Spleen (tissue), 11 donors: ENCODE data around the gene ARID3A. TPM values are rescaled to one million over a fixed set of nuclear protein-coding genes. Genes with fewer than 3 reads are reported as not detected.

Experiments used
- DNase-seq: peaks from one replicate; pipeline ENCODE4 v3.0.0-alpha.2; 2020
- H3K27ac ChIP-seq, 8 donors: fragments of 200-600 bp; sonication (generic) in 7 of 8; 1 replicate in 4 of 8; 2 replicates in 4 of 8; pipeline versions ENCODE4 v1.5.0 to v1.8.0; 2016 to 2021; ENCODE audit warnings: inconsistent platforms in 4 of 8, mild to moderate bottlenecking in 4 of 8, moderate library complexity in 1 of 8
- H3K27me3 ChIP-seq, 7 donors: fragments of 200-600 bp; sonication (generic) in 6 of 7; replicated peaks in 1 of 7; 1 replicate in 4 of 7; 2 replicates in 3 of 7; pipeline versions ENCODE4 v1.5.0 to v1.8.0; 2016 to 2021; ENCODE audit warnings: inconsistent platforms in 3 of 7, mild to moderate bottlenecking in 1 of 7
- H3K36me3 ChIP-seq, 6 donors: fragments of 200-600 bp; sonication (generic) in 5 of 6; 1 replicate in 4 of 6; 2 replicates in 2 of 6; pipeline versions ENCODE4 v1.5.0 to v1.8.0; 2016 to 2021; ENCODE audit warnings: inconsistent platforms in 2 of 6
- H3K4me1 ChIP-seq, 6 donors: fragments of 200-600 bp; sonication (generic) in 5 of 6; 1 replicate in 3 of 6; 2 replicates in 3 of 6; pipeline versions ENCODE4 v1.5.0 to v1.8.0; 2016 to 2021; ENCODE audit warnings: inconsistent platforms in 3 of 6
- H3K4me3 ChIP-seq, 8 donors: fragments of 200-600 bp; sonication (generic) in 7 of 8; 1 replicate in 4 of 8; 2 replicates in 4 of 8; pipeline versions ENCODE4 v1.5.0 to v1.8.0; 2016 to 2021; ENCODE audit warnings: inconsistent platforms in 4 of 8, mild to moderate bottlenecking in 4 of 8, moderate library complexity in 2 of 8
- H3K9me3 ChIP-seq, 8 donors: fragments of 200-600 bp; sonication (generic) in 7 of 8; 1 replicate in 4 of 8; 2 replicates in 4 of 8; pipeline versions ENCODE4 v1.5.0 to v1.8.0; 2016 to 2021; ENCODE audit warnings: inconsistent platforms in 4 of 8
- POLR2A ChIP-seq, 3 donors: fragments of 450-650 bp; IDR thresholded peaks; one replicate each; pipeline ENCODE4 v1.5.1; 2017; ENCODE audit warnings: antibody characterized with exemption in 3 of 3, mild to moderate bottlenecking in 1 of 3
- POLR2AphosphoS5 ChIP-seq, 3 donors: sonication (generic); formaldehyde crosslinking; IDR thresholded peaks; one replicate each; pipeline ENCODE4 v1.5.1; 2017; ENCODE audit warnings: antibody characterized with exemption in 3 of 3
- WGBS, 5 donors: extraction: QIAGEN DNeasy Blood & Tissue Kit in 3 of 5; methylation state at CpG; one replicate each; pipeline versions ENCODE4 v1.1.5 to v1.1.7; 2013 to 2018; 5-methylcytosine and 5-hydroxymethylcytosine counted together
- intact Hi-C: fragments of 100-400 bp; cut with DNase I; formaldehyde crosslinking; loops from one replicate; pipeline ENCODE4 v1.15.0; 2023; ENCODE audit warnings: low total_unique reads
- polyA plus RNA-seq, 3 donors: library from polyadenylated mRNA; stranded (reverse); fragments of 200-250 nt; gene quantifications; one replicate each; pipeline ENCODE4 v1.2.1, GENCODE V29; 2013
- total RNA-seq, 7 donors: library from RNA; depleted of rRNA in 3 of 7; stranded (reverse); fragments of >200 nt in 3 of 7; fragmentation: NEBNext Ultra II Directional in 4 of 7; extraction: Animal tissue kit (Norgen Biotek cat#: 25700) in 4 of 7; gene quantifications; one replicate each; pipeline versions ENCODE4 v1.1.0 to v1.2.1, GENCODE V29; 2016 to 2021
- TF ChIP-seq, protein P1 (sequence below), 11 experiments: fragments of 200-600 bp in 7 of 11; fragments of 450-650 bp in 4 of 11; sonication (generic) in 4 of 11; IDR thresholded peaks in 8 of 11; conservative IDR thresholded peaks in 3 of 11; 1 replicate in 7 of 11; 2 replicates in 4 of 11; pipeline versions ENCODE4 v1.4.0 to v1.8.0; 2016 to 2021; ENCODE audit warnings: antibody characterized with exemption in 11 of 11, inconsistent platforms in 4 of 11, mild to moderate bottlenecking in 1 of 11
- donor health status: healthy with polysubstance abuse.
- donor health status: DM: no; HTN: no; CAD: no; lungs with moderate emphysema.
- donor health status: DM: no; HTN: no; CAD: no.
- donor health status: Bipolar disorder and iron deficiency.
- donor health status: healthy.
- donor health status: DM: no; HTN: no; CAD: no.
- donor health status: DM: yes; HTN: yes; CAD: no.

The ARID3A gene
- total and polyA plus RNA-seq, 10 donors: 2.5 to 42.5 (median 17.7) TPM

DNA sequence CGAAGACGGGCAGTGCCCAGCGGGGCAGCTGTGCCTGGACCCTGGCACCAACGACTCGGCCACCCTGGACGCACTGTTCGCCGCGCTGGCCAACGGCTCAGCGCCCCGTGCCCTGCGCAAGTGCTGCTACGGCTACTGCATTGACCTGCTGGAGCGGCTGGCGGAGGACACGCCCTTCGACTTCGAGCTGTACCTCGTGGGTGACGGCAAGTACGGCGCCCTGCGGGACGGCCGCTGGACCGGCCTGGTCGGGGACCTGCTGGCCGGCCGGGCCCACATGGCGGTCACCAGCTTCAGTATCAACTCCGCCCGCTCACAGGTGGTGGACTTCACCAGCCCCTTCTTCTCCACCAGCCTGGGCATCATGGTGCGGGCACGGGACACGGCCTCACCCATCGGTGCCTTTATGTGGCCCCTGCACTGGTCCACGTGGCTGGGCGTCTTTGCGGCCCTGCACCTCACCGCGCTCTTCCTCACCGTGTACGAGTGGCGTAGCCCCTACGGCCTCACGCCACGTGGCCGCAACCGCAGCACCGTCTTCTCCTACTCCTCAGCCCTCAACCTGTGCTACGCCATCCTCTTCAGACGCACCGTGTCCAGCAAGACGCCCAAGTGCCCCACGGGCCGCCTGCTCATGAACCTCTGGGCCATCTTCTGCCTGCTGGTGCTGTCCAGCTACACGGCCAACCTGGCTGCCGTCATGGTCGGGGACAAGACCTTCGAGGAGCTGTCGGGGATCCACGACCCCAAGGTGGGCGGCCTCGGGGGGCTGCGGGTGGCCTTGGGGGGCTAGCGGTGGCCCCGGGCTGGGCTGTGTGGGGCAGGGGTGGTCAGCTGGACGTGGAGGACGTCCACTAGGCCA, 79.2 kb downstream of the ARID3A start:
- no peak for DNase-seq
- H3K36me3 ChIP-seq: peaks cover 0 to 32% (median 18%) of the 10 kb centered on the region in 6 donors

DNA sequence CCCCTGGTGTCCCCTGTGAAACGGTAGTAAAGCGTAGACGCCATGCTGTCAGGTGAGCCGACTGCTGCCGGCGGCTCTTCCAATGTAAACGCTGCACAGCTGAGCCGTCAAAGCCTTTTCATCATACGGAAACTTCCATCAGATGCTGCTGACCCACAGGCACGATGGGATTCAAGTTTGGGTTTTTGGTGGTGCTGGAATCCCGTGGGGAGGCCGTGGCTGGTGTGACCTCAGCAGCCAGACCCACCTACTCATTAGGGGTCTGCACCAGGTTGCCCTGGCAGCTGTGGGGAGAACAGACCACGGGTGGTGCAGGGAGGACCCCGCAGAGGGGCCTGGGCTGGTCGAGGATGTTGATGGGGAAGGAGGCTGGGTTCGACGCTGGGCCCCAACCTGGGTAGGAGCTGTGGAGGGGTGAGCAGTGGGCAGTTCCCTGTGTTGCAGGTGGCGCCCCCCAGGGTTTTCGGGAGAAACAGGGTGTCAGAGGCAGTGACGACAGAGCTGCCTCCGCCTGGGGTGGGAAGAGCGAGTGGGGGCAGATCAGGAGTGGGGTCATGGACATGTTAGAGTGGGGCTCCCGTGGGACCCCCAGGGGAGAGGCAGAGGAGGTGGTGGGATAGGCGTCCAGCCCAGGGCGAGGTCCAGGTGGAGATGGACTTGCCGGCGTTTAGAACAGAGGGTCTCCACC, 81.0 kb downstream of the ARID3A start:
- WGBS, 5 donors: 74 to 88% (median 82%) methylated on average over 16 to 27 of the region's 27 CpGs
- DNase-seq: no peak

More for the DNA sequence above, 79.2 kb downstream of the ARID3A start:
- Histone ChIP-seq H3K4me3 (no peak overlapping the region), H3K4me1 (peaks cover 10 to 34% (median 18%) of the 10 kb centered on the region in 6 donors), H3K9me3 (no peaks in the 10 kb centered on the region), H3K27me3 (peaks cover 0 to 47% (median 24%) of the 10 kb centered on the region in 7 donors), H3K27ac (no peak overlapping the region)
- intact Hi-C loops: no loop called here
- TF ChIP-seq, protein P1, sequence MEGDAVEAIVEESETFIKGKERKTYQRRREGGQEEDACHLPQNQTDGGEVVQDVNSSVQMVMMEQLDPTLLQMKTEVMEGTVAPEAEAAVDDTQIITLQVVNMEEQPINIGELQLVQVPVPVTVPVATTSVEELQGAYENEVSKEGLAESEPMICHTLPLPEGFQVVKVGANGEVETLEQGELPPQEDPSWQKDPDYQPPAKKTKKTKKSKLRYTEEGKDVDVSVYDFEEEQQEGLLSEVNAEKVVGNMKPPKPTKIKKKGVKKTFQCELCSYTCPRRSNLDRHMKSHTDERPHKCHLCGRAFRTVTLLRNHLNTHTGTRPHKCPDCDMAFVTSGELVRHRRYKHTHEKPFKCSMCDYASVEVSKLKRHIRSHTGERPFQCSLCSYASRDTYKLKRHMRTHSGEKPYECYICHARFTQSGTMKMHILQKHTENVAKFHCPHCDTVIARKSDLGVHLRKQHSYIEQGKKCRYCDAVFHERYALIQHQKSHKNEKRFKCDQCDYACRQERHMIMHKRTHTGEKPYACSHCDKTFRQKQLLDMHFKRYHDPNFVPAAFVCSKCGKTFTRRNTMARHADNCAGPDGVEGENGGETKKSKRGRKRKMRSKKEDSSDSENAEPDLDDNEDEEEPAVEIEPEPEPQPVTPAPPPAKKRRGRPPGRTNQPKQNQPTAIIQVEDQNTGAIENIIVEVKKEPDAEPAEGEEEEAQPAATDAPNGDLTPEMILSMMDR (IDR thresholded peaks at IDR 0.05 in 8 of 11, conservative IDR thresholded peaks at IDR 0.05 in 3 of 11): no peak
- TF ChIP-seq POLR2A (IDR thresholded peaks at IDR 0.05) (no peak), POLR2AphosphoS5 (IDR thresholded peaks at IDR 0.05) (peak; percentile 48 to 75 (median 64))
- WGBS, 5 donors: 86 to 93% (median 90%) methylated on average over 33 to 70 of the region's 70 CpGs

DNA sequence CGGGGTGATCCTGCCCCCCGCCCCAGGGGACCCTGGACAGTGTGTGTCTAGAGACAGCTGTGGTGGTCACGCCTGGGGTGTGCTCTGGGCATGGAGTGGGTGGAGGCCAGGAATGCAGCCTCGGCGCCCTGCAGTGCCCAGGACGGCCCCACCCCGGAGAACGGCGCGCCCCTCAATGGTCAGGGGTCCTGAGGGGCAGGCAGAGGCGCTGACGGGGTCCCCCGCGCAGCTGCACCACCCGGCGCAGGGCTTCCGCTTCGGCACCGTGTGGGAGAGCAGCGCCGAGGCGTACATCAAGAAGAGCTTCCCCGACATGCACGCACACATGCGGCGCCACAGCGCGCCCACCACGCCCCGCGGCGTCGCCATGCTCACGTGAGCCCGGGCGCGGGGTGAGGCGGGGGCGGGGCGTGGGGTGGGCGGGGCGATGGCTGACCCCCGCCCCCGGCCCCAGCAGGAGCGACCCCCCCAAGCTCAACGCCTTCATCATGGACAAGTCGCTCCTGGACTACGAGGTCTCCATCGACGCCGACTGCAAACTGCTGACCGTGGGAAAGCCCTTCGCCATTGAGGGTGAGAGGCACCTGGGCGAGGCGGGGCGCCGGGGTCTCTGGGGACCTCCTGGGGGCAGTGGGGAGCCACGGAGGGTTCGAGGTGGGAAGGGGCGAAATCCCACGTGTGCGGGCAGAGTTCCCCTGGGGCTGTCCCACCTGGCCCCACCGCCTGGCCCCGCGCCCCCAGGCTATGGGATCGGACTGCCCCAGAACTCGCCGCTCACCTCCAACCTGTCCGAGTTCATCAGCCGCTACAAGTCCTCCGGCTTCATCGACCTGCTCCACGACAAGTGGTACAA, 81.8 kb downstream of the ARID3A start:
- no peak for DNase-seq
- H3K4me1 ChIP-seq: peaks cover 0 to 22% (median 2%) of the 10 kb centered on the region in 6 donors
- no peak overlapping the region for H3K27ac ChIP-seq
- peaks cover 0 to 22% (median under 1%) of the 10 kb centered on the region in 7 donors for H3K27me3 ChIP-seq
- 90 to 94% (median 93%) methylated on average over 13 to 73 of the region's 73 CpGs for WGBS, 5 donors
- no peak overlapping the region for H3K4me3 ChIP-seq
- TF ChIP-seq, protein P1 (IDR thresholded peaks at IDR 0.05 in 8 of 11, conservative IDR thresholded peaks at IDR 0.05 in 3 of 11): no peak
- TF ChIP-seq POLR2AphosphoS5 (IDR thresholded peaks at IDR 0.05): peak in 1 of 3 donors; percentile 49
- intact Hi-C loops: no loop called here
- H3K9me3 ChIP-seq: no peaks in the 10 kb centered on the region
- H3K36me3 ChIP-seq: peaks cover 3 to 58% (median 44%) of the 10 kb centered on the region in 6 donors

More for the DNA sequence above, 81.0 kb downstream of the ARID3A start:
- H3K27ac ChIP-seq: no peak overlapping the region
- peaks cover 0 to 29% (median 7%) of the 10 kb centered on the region in 7 donors for H3K27me3 ChIP-seq
- no peaks in the 10 kb centered on the region for H3K9me3 ChIP-seq
- TF ChIP-seq POLR2A (IDR thresholded peaks at IDR 0.05): no peak
- peak in 1 of 3 donors; percentile 10 for TF ChIP-seq POLR2AphosphoS5 (IDR thresholded peaks at IDR 0.05)
- intact Hi-C loops: no loop called here
- H3K36me3 ChIP-seq: peaks cover under 1 to 50% (median 36%) of the 10 kb centered on the region in 6 donors
- H3K4me3 ChIP-seq: no peak overlapping the region
- H3K4me1 ChIP-seq: peaks cover 0 to 23% (median 3%) of the 10 kb centered on the region in 6 donors
